ENCODE measurements around the gene STAC3.

Gene STAC3

GRCh38 chr12:57248934-57249742, 1.8 kb downstream of the STAC3 start:
- no peak overlapping the region for H3K4me3 ChIP-seq (ENCODE audit: low read depth, low read length)
- no peaks in the 10 kb centered on the region for H3K9me3 ChIP-seq (ENCODE audit: control insufficient read depth, insufficient read depth, low read length)
- no peaks in the 10 kb centered on the region for H3K36me3 ChIP-seq (ENCODE audit: control insufficient read depth, insufficient read depth, low read length)
- peaks cover 28% of the 10 kb centered on the region for H3K4me1 ChIP-seq (ENCODE audit: control insufficient read depth, insufficient read depth, low read length)
- no peak overlapping the region for H3K9ac ChIP-seq (ENCODE audit: low read depth, low read length)
- peaks cover 8% of the 10 kb centered on the region for H3K27me3 ChIP-seq (ENCODE audit: control insufficient read depth, insufficient read depth, low read length)

GRCh38 chr12:57247041-57247440, 3.9 kb downstream of the STAC3 start:
- Histone ChIP-seq H3K36me3 (ENCODE audit: control insufficient read depth, insufficient read depth, low read length) (no peaks in the 10 kb centered on the region), H3K27me3 (ENCODE audit: control insufficient read depth, insufficient read depth, low read length) (peaks cover 16% of the 10 kb centered on the region), H3K4me1 (ENCODE audit: control insufficient read depth, insufficient read depth, low read length) (peaks cover 32% of the 10 kb centered on the region), H3K9me3 (ENCODE audit: control insufficient read depth, insufficient read depth, low read length) (no peaks in the 10 kb centered on the region), H3K9ac (ENCODE audit: low read depth, low read length) (no peak overlapping the region), H3K4me3 (ENCODE audit: low read depth, low read length) (no peak overlapping the region)

- H3K27me3 ChIP-seq (ENCODE audit: control insufficient read depth, insufficient read depth, low read length) = peaks cover 44% of the 10 kb centered on the region
- H3K4me1 ChIP-seq (ENCODE audit: control insufficient read depth, insufficient read depth, low read length) = peaks cover 28% of the 10 kb centered on the region
- H3K9ac ChIP-seq (ENCODE audit: low read depth, low read length) = no peak overlapping the region
- H3K36me3 ChIP-seq (ENCODE audit: control insufficient read depth, insufficient read depth, low read length) = no peaks in the 10 kb centered on the region
- no peaks in the 10 kb centered on the region for H3K9me3 ChIP-seq (ENCODE audit: control insufficient read depth, insufficient read depth, low read length)
- H3K4me3 ChIP-seq (ENCODE audit: low read depth, low read length) = no peak overlapping the region
Measured at GRCh38 chr12:57244312-57244696, 6.7 kb downstream of the STAC3 start.

GRCh38 chr12:57243521-57244311, 7.3 kb downstream of the STAC3 start:
- peaks cover 24% of the 10 kb centered on the region for H3K4me1 ChIP-seq (ENCODE audit: control insufficient read depth, insufficient read depth, low read length)
- H3K36me3 ChIP-seq (ENCODE audit: control insufficient read depth, insufficient read depth, low read length) = no peaks in the 10 kb centered on the region
- H3K4me3 ChIP-seq (ENCODE audit: low read depth, low read length) = peak overlapping the region; percentile 61
- H3K9ac ChIP-seq (ENCODE audit: low read depth, low read length) = no peak overlapping the region
- H3K9me3 ChIP-seq (ENCODE audit: control insufficient read depth, insufficient read depth, low read length) = no peaks in the 10 kb centered on the region
- peaks cover 48% of the 10 kb centered on the region for H3K27me3 ChIP-seq (ENCODE audit: control insufficient read depth, insufficient read depth, low read length)

GRCh38 chr12:57242691-57243454, 8.1 kb downstream of the STAC3 start:
- peaks cover 56% of the 10 kb centered on the region for H3K27me3 ChIP-seq (ENCODE audit: control insufficient read depth, insufficient read depth, low read length)
- no peaks in the 10 kb centered on the region for H3K36me3 ChIP-seq (ENCODE audit: control insufficient read depth, insufficient read depth, low read length)
- peaks cover 22% of the 10 kb centered on the region for H3K4me1 ChIP-seq (ENCODE audit: control insufficient read depth, insufficient read depth, low read length)
- H3K9ac ChIP-seq (ENCODE audit: low read depth, low read length) = no peak overlapping the region
- peak overlapping the region; percentile 61 for H3K4me3 ChIP-seq (ENCODE audit: low read depth, low read length)
- H3K9me3 ChIP-seq (ENCODE audit: control insufficient read depth, insufficient read depth, low read length) = no peaks in the 10 kb centered on the region

- Histone ChIP-seq H3K4me3 (ENCODE audit: low read depth, low read length) (peak overlapping the region; percentile 52), H3K36me3 (ENCODE audit: control insufficient read depth, insufficient read depth, low read length) (no peaks in the 10 kb centered on the region), H3K9me3 (ENCODE audit: control insufficient read depth, insufficient read depth, low read length) (no peaks in the 10 kb centered on the region), H3K4me1 (ENCODE audit: control insufficient read depth, insufficient read depth, low read length) (peaks cover 23% of the 10 kb centered on the region), H3K27me3 (ENCODE audit: control insufficient read depth, insufficient read depth, low read length) (peaks cover 61% of the 10 kb centered on the region), H3K9ac (ENCODE audit: low read depth, low read length) (no peak overlapping the region)
Measured at GRCh38 chr12:57242329-57242690, 8.7 kb downstream of the STAC3 start.

- H3K4me3 ChIP-seq (ENCODE audit: low read depth, low read length) = peak overlapping the region; percentile 49
- H3K9ac ChIP-seq (ENCODE audit: low read depth, low read length) = no peak overlapping the region
- peaks cover 18% of the 10 kb centered on the region for H3K4me1 ChIP-seq (ENCODE audit: control insufficient read depth, insufficient read depth, low read length)
- H3K9me3 ChIP-seq (ENCODE audit: control insufficient read depth, insufficient read depth, low read length) = no peaks in the 10 kb centered on the region
- no peaks in the 10 kb centered on the region for H3K36me3 ChIP-seq (ENCODE audit: control insufficient read depth, insufficient read depth, low read length)
- H3K27me3 ChIP-seq (ENCODE audit: control insufficient read depth, insufficient read depth, low read length) = peaks cover 68% of the 10 kb centered on the region
Measured at GRCh38 chr12:57241402-57242310, 9.3 kb downstream of the STAC3 start.

- Histone ChIP-seq H3K9me3 (ENCODE audit: control insufficient read depth, insufficient read depth, low read length) (no peaks in the 10 kb centered on the region), H3K36me3 (ENCODE audit: control insufficient read depth, insufficient read depth, low read length) (no peaks in the 10 kb centered on the region), H3K9ac (ENCODE audit: low read depth, low read length) (no peak overlapping the region), H3K27me3 (ENCODE audit: control insufficient read depth, insufficient read depth, low read length) (peaks cover 75% of the 10 kb centered on the region), H3K4me1 (ENCODE audit: control insufficient read depth, insufficient read depth, low read length) (peaks cover 16% of the 10 kb centered on the region), H3K4me3 (ENCODE audit: low read depth, low read length) (peak overlapping the region; percentile 49)
Measured at GRCh38 chr12:57240926-57241401, 10.0 kb downstream of the STAC3 start.

- peak overlapping the region; percentile 49 for H3K4me3 ChIP-seq (ENCODE audit: low read depth, low read length)
- no peaks in the 10 kb centered on the region for H3K9me3 ChIP-seq (ENCODE audit: control insufficient read depth, insufficient read depth, low read length)
- H3K4me1 ChIP-seq (ENCODE audit: control insufficient read depth, insufficient read depth, low read length) = peaks cover 16% of the 10 kb centered on the region
- no peak overlapping the region for H3K9ac ChIP-seq (ENCODE audit: low read depth, low read length)
- no peaks in the 10 kb centered on the region for H3K36me3 ChIP-seq (ENCODE audit: control insufficient read depth, insufficient read depth, low read length)
- H3K27me3 ChIP-seq (ENCODE audit: control insufficient read depth, insufficient read depth, low read length) = peaks cover 82% of the 10 kb centered on the region
Measured at GRCh38 chr12:57240066-57240921, 10.7 kb downstream of the STAC3 start.

- H3K4me1 ChIP-seq (ENCODE audit: control insufficient read depth, insufficient read depth, low read length) = peaks cover 16% of the 10 kb centered on the region
- no peaks in the 10 kb centered on the region for H3K36me3 ChIP-seq (ENCODE audit: control insufficient read depth, insufficient read depth, low read length)
- H3K27me3 ChIP-seq (ENCODE audit: control insufficient read depth, insufficient read depth, low read length) = peaks cover 83% of the 10 kb centered on the region
- peak overlapping the region; percentile 49 for H3K4me3 ChIP-seq (ENCODE audit: low read depth, low read length)
- H3K9me3 ChIP-seq (ENCODE audit: control insufficient read depth, insufficient read depth, low read length) = no peaks in the 10 kb centered on the region
- H3K9ac ChIP-seq (ENCODE audit: low read depth, low read length) = no peak overlapping the region
Measured at GRCh38 chr12:57239587-57240065, 11.4 kb downstream of the STAC3 start.
